Osteoblast (primary cell): Measurements from ENCODE around the gene TSR2. TPM values are rescaled to one million over a fixed set of nuclear protein-coding genes. Genes with fewer than 3 reads are reported as not detected.

Source experiments
- DNase-seq: peaks from one replicate; pipeline ENCODE4 v3.0.0; 2011; ENCODE audit warnings: low spot score, mixed read lengths; ENCODE audit not compliant: insufficient read length; ENCODE audit errors: missing footprints
- H2AFZ ChIP-seq: 2 replicates; pipeline ENCODE4 v1.6.0; 2011; ENCODE audit warnings: mild to moderate bottlenecking, low read length
- H3K27ac ChIP-seq: 2 replicates; pipeline ENCODE4 v1.5.1; 2011; ENCODE audit warnings: mild to moderate bottlenecking, low read depth, low read length, moderate library complexity
- H3K27me3 ChIP-seq: 2 replicates; pipeline ENCODE4 v1.6.0; 2012; ENCODE audit warnings: mild to moderate bottlenecking, control low read depth, inconsistent platforms, low read length, moderate library complexity; ENCODE audit not compliant: insufficient read depth
- H3K36me3 ChIP-seq: 2 replicates; pipeline ENCODE4 v1.5.1; 2011; ENCODE audit warnings: mild to moderate bottlenecking, low read length, control low read depth, moderate library complexity; ENCODE audit not compliant: insufficient read depth
- H3K4me1 ChIP-seq: 2 replicates; pipeline ENCODE4 v1.5.1; 2011; ENCODE audit warnings: mild to moderate bottlenecking, low read length, control low read depth, moderate library complexity; ENCODE audit not compliant: insufficient read depth
- H3K4me2 ChIP-seq: 2 replicates; pipeline ENCODE4 v1.6.0; 2011; ENCODE audit warnings: mild to moderate bottlenecking, low read length; ENCODE audit not compliant: insufficient read depth
- H3K4me3 ChIP-seq: fragments of 200-600 bp; sonication (generic); 3 replicates; pipeline ENCODE4 v1.5.1; 2012; ENCODE audit warnings: mild to moderate bottlenecking, low read length, inconsistent platforms; ENCODE audit not compliant: insufficient read depth
- H3K79me2 ChIP-seq: 2 replicates; pipeline ENCODE4 v1.6.0; 2012; ENCODE audit warnings: mild to moderate bottlenecking, low read length, control low read depth, inconsistent platforms; ENCODE audit not compliant: insufficient read depth
- H3K9me3 ChIP-seq: 2 replicates; pipeline ENCODE4 v1.5.1; 2011; ENCODE audit warnings: low read depth, low read length, control low read depth
- H4K20me1 ChIP-seq: 2 replicates; pipeline ENCODE4 v1.6.0; 2012; ENCODE audit warnings: mild to moderate bottlenecking, low read length, control low read depth; ENCODE audit not compliant: insufficient read depth
- CTCF ChIP-seq: IDR thresholded peaks from 2 replicates; pipeline ENCODE4 v1.5.1; 2011; ENCODE audit warnings: mild to moderate bottlenecking, low read depth, low read length, moderate library complexity; ENCODE audit errors: extremely low read depth
- total RNA-seq: library from RNA; depleted of rRNA; stranded (reverse); fragments of >200 nt; gene quantifications from 2 replicates; pipeline ENCODE4 v1.2.3, GENCODE V29; 2012

The TSR2 gene
- total RNA-seq, 1 donor, result 9.0 TPM

GRCh38 chrX:54413753-54414152 lies 26.5 kb upstream of the TSR2 start:
- H3K27ac ChIP-seq, result no peak overlapping the region
- H3K4me1 ChIP-seq, result no peaks in the 10 kb centered on the region
- H3K9me3 ChIP-seq, result no peaks in the 10 kb centered on the region
- no peak for DNase-seq
- no peaks in the 10 kb centered on the region for H4K20me1 ChIP-seq
- TF ChIP-seq CTCF, result no peak
- H3K4me2 ChIP-seq, result no peak overlapping the region
- no peak overlapping the region for H2AFZ ChIP-seq
- no peaks in the 10 kb centered on the region for H3K79me2 ChIP-seq
- H3K4me3 ChIP-seq, result no peak overlapping the region
- no peaks in the 10 kb centered on the region for H3K36me3 ChIP-seq
- H3K27me3 ChIP-seq, result no peaks in the 10 kb centered on the region

- H3K27ac ChIP-seq, result no peak overlapping the region
- no peak overlapping the region for H3K4me2 ChIP-seq
- H3K4me3 ChIP-seq, result no peak overlapping the region
- no peaks in the 10 kb centered on the region for H4K20me1 ChIP-seq
- H2AFZ ChIP-seq, result no peak overlapping the region
- no peaks in the 10 kb centered on the region for H3K36me3 ChIP-seq
- no peaks in the 10 kb centered on the region for H3K9me3 ChIP-seq
- H3K27me3 ChIP-seq, result no peaks in the 10 kb centered on the region
- no peaks in the 10 kb centered on the region for H3K79me2 ChIP-seq
- no peak for DNase-seq
- TF ChIP-seq CTCF, result no peak
- no peaks in the 10 kb centered on the region for H3K4me1 ChIP-seq
Observed at GRCh38 chrX:54415534-54416350, 24.5 kb upstream of the TSR2 start.

GRCh38 chrX:54416965-54417364 lies 23.2 kb upstream of the TSR2 start:
- H3K4me3 ChIP-seq, result no peak overlapping the region
- TF ChIP-seq CTCF, result no peak
- H3K79me2 ChIP-seq, result no peaks in the 10 kb centered on the region
- H3K9me3 ChIP-seq, result no peaks in the 10 kb centered on the region
- no peaks in the 10 kb centered on the region for H3K27me3 ChIP-seq
- H3K27ac ChIP-seq, result no peak overlapping the region
- no peaks in the 10 kb centered on the region for H3K4me1 ChIP-seq
- DNase-seq, result no peak
- no peaks in the 10 kb centered on the region for H4K20me1 ChIP-seq
- H3K4me2 ChIP-seq, result no peak overlapping the region
- no peaks in the 10 kb centered on the region for H3K36me3 ChIP-seq
- H2AFZ ChIP-seq, result no peak overlapping the region

GRCh38 chrX:54419559-54420302 lies 20.5 kb upstream of the TSR2 start:
- Histone ChIP-seq H3K79me2 (no peaks in the 10 kb centered on the region), H3K27ac (no peak overlapping the region), H2AFZ (no peak overlapping the region), H4K20me1 (no peaks in the 10 kb centered on the region), H3K4me3 (no peak overlapping the region), H3K4me1 (no peaks in the 10 kb centered on the region), H3K36me3 (no peaks in the 10 kb centered on the region), H3K4me2 (no peak overlapping the region), H3K9me3 (no peaks in the 10 kb centered on the region), H3K27me3 (no peaks in the 10 kb centered on the region)
- no peak for TF ChIP-seq CTCF
- DNase-seq, result no peak
